WTC11 (cell line): ENCODE measurements around the gene ARHGAP35. TPM values are rescaled to one million over a fixed set of nuclear protein-coding genes. Genes with fewer than 3 reads are reported as not detected.

Experiments
- ATAC-seq: fragments of 200-7000 bp; cut with Tn5 transposase; 2 replicates; pipeline ENCODE4 v1.10.0; 2021; ENCODE audit warnings: mild to moderate bottlenecking, moderate library complexity
- CTCF ChIA-PET: fragments of 300-600 bp; sonication (Branson Sonifier 250); formaldehyde crosslinking; loops from one replicate; lab custom pipeline; 2021; ENCODE audit warnings: antibody characterized with exemption; lab: Charles Lee
- POLR2A ChIA-PET: fragments of 350-600 bp; sonication (Branson Sonifier 250); formaldehyde crosslinking; loops from one replicate; lab custom pipeline; 2021; ENCODE audit warnings: antibody characterized with exemption; lab: Charles Lee
- DNase-seq: peaks from one replicate; pipeline ENCODE4 v3.0.0; 2021; ENCODE audit warnings: low spot score
- H3K27ac Mint-ChIP-seq: 2 replicates; pipeline ENCODE4 v1.8.0; 2021; ENCODE audit warnings: mixed read lengths
- H3K27me3 Mint-ChIP-seq: 2 replicates; pipeline ENCODE4 v1.8.0; 2021; ENCODE audit warnings: low read depth, mild to moderate bottlenecking, moderate library complexity, mixed read lengths
- H3K36me3 Mint-ChIP-seq: 2 replicates; pipeline ENCODE4 v1.8.0; 2021; ENCODE audit warnings: mixed read lengths
- H3K4me1 Mint-ChIP-seq: 2 replicates; pipeline ENCODE4 v1.8.0; 2022; ENCODE audit warnings: mixed read lengths
- H3K4me3 Mint-ChIP-seq: 2 replicates; pipeline ENCODE4 v1.8.0; 2021; ENCODE audit warnings: mild to moderate bottlenecking, moderate library complexity, mixed read lengths
- H3K9me3 Mint-ChIP-seq: 2 replicates; pipeline ENCODE4 v1.8.0; 2021; ENCODE audit warnings: mixed read lengths
- ATF2 ChIP-seq: sonication (generic); formaldehyde crosslinking; IDR thresholded peaks from 2 replicates; pipeline ENCODE4 v1.8.1; 2022; ENCODE audit warnings: low read depth, missing genetic modification reagents, borderline replicate concordance
- CDX4 ChIP-seq: fragments of 250-450 bp; sonication (Bioruptor Pico); IDR thresholded peaks from 2 replicates; pipeline ENCODE4 v1.9.0; 2021; ENCODE audit warnings: moderate library complexity, mild to moderate bottlenecking, inconsistent platforms, borderline replicate concordance
- CREB1 ChIP-seq: sonication (generic); formaldehyde crosslinking; IDR thresholded peaks from 2 replicates; pipeline ENCODE4 v1.8.0; 2023; ENCODE audit warnings: mild to moderate bottlenecking, missing genetic modification reagents
- E2F4 ChIP-seq: sonication (generic); formaldehyde crosslinking; IDR thresholded peaks from 2 replicates; pipeline ENCODE4 v1.8.1; 2022; ENCODE audit warnings: low read depth, mild to moderate bottlenecking, moderate library complexity, missing genetic modification reagents, borderline replicate concordance
- E2F5 ChIP-seq: sonication (generic); formaldehyde crosslinking; IDR thresholded peaks from 2 replicates; pipeline ENCODE4 v1.8.1; 2022; ENCODE audit warnings: mild to moderate bottlenecking, moderate library complexity, missing genetic modification reagents
- EMX1 ChIP-seq: fragments of 250-450 bp; sonication (Bioruptor Pico); IDR thresholded peaks from 2 replicates; pipeline ENCODE4 v1.8.0; 2021; ENCODE audit warnings: mild to moderate bottlenecking
- ERG ChIP-seq: fragments of 250-450 bp; sonication (Bioruptor Pico); IDR thresholded peaks from 2 replicates; pipeline ENCODE4 v1.8.0; 2021; ENCODE audit warnings: mild to moderate bottlenecking
- FOXP4 ChIP-seq: sonication (generic); formaldehyde crosslinking; IDR thresholded peaks from 2 replicates; pipeline ENCODE4 v1.8.0; 2022; ENCODE audit warnings: mild to moderate bottlenecking, missing genetic modification reagents
- GRHL2 ChIP-seq: fragments of 250-450 bp; sonication (Bioruptor Pico); IDR thresholded peaks from 2 replicates; pipeline ENCODE4 v1.8.0; 2022; ENCODE audit warnings: mild to moderate bottlenecking, moderate library complexity; ENCODE audit not compliant: insufficient replicate concordance, severe bottlenecking
- JAZF1 ChIP-seq: fragments of 250-450 bp; sonication (Bioruptor Pico); IDR thresholded peaks from 2 replicates; pipeline ENCODE4 v1.9.0; 2021; ENCODE audit warnings: moderate library complexity, mild to moderate bottlenecking, inconsistent platforms
- NR1H2 ChIP-seq: sonication (generic); formaldehyde crosslinking; IDR thresholded peaks from 2 replicates; pipeline ENCODE4 v1.9.0; 2021; ENCODE audit warnings: mild to moderate bottlenecking, moderate library complexity, missing genetic modification reagents
- PREB ChIP-seq: sonication (generic); formaldehyde crosslinking; IDR thresholded peaks from 2 replicates; pipeline ENCODE4 v1.8.1; 2022; ENCODE audit warnings: mild to moderate bottlenecking, missing genetic modification reagents, moderate library complexity, borderline replicate concordance
- TP53 ChIP-seq: sonication (generic); formaldehyde crosslinking; IDR thresholded peaks from 2 replicates; pipeline ENCODE4 v1.8.1; 2023; ENCODE audit warnings: mild to moderate bottlenecking, missing genetic modification reagents
- USF1 ChIP-seq: sonication (generic); formaldehyde crosslinking; IDR thresholded peaks from 2 replicates; pipeline ENCODE4 v1.8.0; 2022; ENCODE audit warnings: mild to moderate bottlenecking, missing genetic modification reagents
- ZNF219 ChIP-seq: sonication (generic); formaldehyde crosslinking; IDR thresholded peaks from 2 replicates; pipeline ENCODE4 v1.8.0; 2023; ENCODE audit warnings: missing genetic modification reagents, mild to moderate bottlenecking, borderline replicate concordance
- ZNF263 ChIP-seq: sonication (generic); formaldehyde crosslinking; IDR thresholded peaks from 2 replicates; pipeline ENCODE4 v1.8.1; 2022; ENCODE audit warnings: low read depth, mild to moderate bottlenecking, moderate library complexity, missing genetic modification reagents
- ZNF281 ChIP-seq: sonication (generic); formaldehyde crosslinking; IDR thresholded peaks from 2 replicates; pipeline ENCODE4 v1.8.0; 2023; ENCODE audit warnings: mild to moderate bottlenecking, missing genetic modification reagents
- ZNF416 ChIP-seq: fragments of 250-450 bp; sonication (Bioruptor Pico); IDR thresholded peaks from 2 replicates; pipeline ENCODE4 v1.9.0; 2021; ENCODE audit warnings: mild to moderate bottlenecking, inconsistent platforms
- total RNA-seq: library from RNA; stranded (reverse); gene quantifications from 3 replicates; pipeline ENCODE4 v1.2.3, GENCODE V29; 2021

ARHGAP35 gene
- total RNA-seq, 1 experiment from 2014 or later = 56.3 TPM

GRCh38 chr19:46862974-46863632 is 2.3 kb downstream of the ARHGAP35 start:
- CTCF ChIA-PET = interaction anchor here (0.6 to 3.8 kb wide), 9 partner anchors 23 to 158 kb away, joined by 3 to 22 read pairs (median 4); no protein-coding TSS in a partner anchor
- Mint-ChIP-seq H3K27me3 (no peaks in the 10 kb centered on the region), H3K36me3 (no peaks in the 10 kb centered on the region), H3K9me3 (no peaks in the 10 kb centered on the region), H3K4me3 (no peak overlapping the region), H3K27ac (no peak overlapping the region), H3K4me1 (peaks cover 8% of the 10 kb centered on the region)
- peak; percentile 13 for DNase-seq
- POLR2A ChIA-PET = interaction anchor here (0.5 to 1.5 kb wide), 5 partner anchors 8 to 174 kb away, joined by 3 to 6 read pairs (median 4); partner anchors contain the start of genes AP2S1 and SLC1A5
- TF ChIP-seq CREB1 = no peak
- no peak for TF ChIP-seq USF1 (CRISPR knock-in tag)
- TF ChIP-seq E2F5 = no peak
- TF ChIP-seq TP53 = no peak
- no peak for TF ChIP-seq EMX1 (CRISPR knock-in tag)
- TF ChIP-seq NR1H2 (CRISPR knock-in tag) = no peak
- no peak for TF ChIP-seq ZNF263
- no peak for TF ChIP-seq E2F4 (CRISPR knock-in tag)
- no peak for TF ChIP-seq GRHL2 (CRISPR knock-in tag)
- no peak for TF ChIP-seq ZNF219 (CRISPR knock-in tag)
- no peak for TF ChIP-seq ZNF281 (CRISPR knock-in tag)
- no peak for ATAC-seq

- H3K4me3 Mint-ChIP-seq = no peak overlapping the region
- DNase-seq = peak; percentile 61
- POLR2A ChIA-PET = interaction anchor here (0.6 to 1.5 kb wide), 6 partner anchors 9 to 310 kb away, joined by 3 to 7 read pairs (median 4); partner anchors contain the start of genes AP2S1 and SLC1A5
These were observed 3.2 kb downstream of the ARHGAP35 start for GRCh38 chr19:46863818-46864629.

More at GRCh38 chr19:46863818-46864629, 3.2 kb downstream of the ARHGAP35 start:
- Mint-ChIP-seq H3K36me3 (no peaks in the 10 kb centered on the region), H3K27ac (no peak overlapping the region), H3K27me3 (no peaks in the 10 kb centered on the region), H3K9me3 (no peaks in the 10 kb centered on the region), H3K4me1 (peaks cover 12% of the 10 kb centered on the region)
- CTCF ChIA-PET = interaction anchor here (0.6 to 3.8 kb wide), 8 partner anchors 24 to 157 kb away, joined by 3 to 22 read pairs (median 4); no protein-coding TSS in a partner anchor
- TF ChIP-seq ZNF416 = no peak
- no peak for TF ChIP-seq JAZF1 (CRISPR knock-in tag)
- TF ChIP-seq PREB (CRISPR knock-in tag) = no peak
- TF ChIP-seq ATF2 (CRISPR knock-in tag) = no peak
- no peak for TF ChIP-seq FOXP4
- TF ChIP-seq NR1H2 (CRISPR knock-in tag) = no peak
- TF ChIP-seq CREB1 = no peak
- no peak for TF ChIP-seq ERG (CRISPR knock-in tag)
- no peak for TF ChIP-seq CDX4 (CRISPR knock-in tag)
- ATAC-seq = peak; percentile 38
